Endothelial cell of umbilical vein (primary cell): ENCODE data around the gene WDR7. TPM values are rescaled to one million over a fixed set of nuclear protein-coding genes. Genes with fewer than 3 reads are reported as not detected.

ENCODE experiments used
- BruUV-seq: library from RNA; stranded (reverse); fragments of 400-500 nt; replicated peaks from 2 replicates; lab custom pipeline; 2021; lab: Mats Ljungman, UMichigan
- CTCF ChIA-PET: fragments of 300-600, 350-600 bp; sonication (Branson Sonifier 250); formaldehyde crosslinking; loops from one replicate; lab custom pipeline; 2021; ENCODE audit warnings: antibody characterized with exemption, inconsistent platforms; lab: Charles Lee
- POLR2A ChIA-PET: fragments of 300-600, 350-600 bp; sonication (Branson Sonifier 250); formaldehyde crosslinking; loops from one replicate; lab custom pipeline; 2021; ENCODE audit warnings: antibody characterized with exemption, inconsistent platforms; lab: Charles Lee
- DNase-seq: peaks from one replicate; pipeline ENCODE4 v3.0.0-alpha.2; 2011; ENCODE audit warnings: low read depth, low spot score
- FAIRE-seq: peaks from 2 replicates; lab custom pipeline; 2011; peaks lifted over from hg19 to GRCh38; lab: Jason Lieb, UNC
- H2AFZ ChIP-seq: 2 replicates; pipeline ENCODE4 v1.6.0; 2012; ENCODE audit warnings: low read depth, low read length, control low read depth, inconsistent platforms
- H3K27ac ChIP-seq: 2 replicates; pipeline ENCODE4 v1.5.1; 2011; ENCODE audit warnings: low read depth, mild to moderate bottlenecking, control low read depth, low read length, moderate library complexity; ENCODE audit not compliant: insufficient read depth
- H3K27me3 ChIP-seq, 2 experiments: 2 replicates each; pipeline versions ENCODE4 v1.6.0 to v1.6.1; 2011; ENCODE audit warnings: low read length in 2 of 2, mixed read lengths in 1 of 2; ENCODE audit not compliant: control insufficient read depth in 2 of 2, insufficient read depth in 2 of 2
- H3K36me3 ChIP-seq, 2 experiments: 2 replicates in 1 of 2; 3 replicates in 1 of 2; pipeline ENCODE4 v1.5.1; 2011; ENCODE audit warnings: low read length in 2 of 2, mild to moderate bottlenecking in 1 of 2, moderate library complexity in 1 of 2; ENCODE audit not compliant: control insufficient read depth in 2 of 2, insufficient read depth in 2 of 2; ENCODE audit errors: extremely low read depth in 1 of 2
- H3K4me1 ChIP-seq: 3 replicates; pipeline ENCODE4 v1.5.1; 2011; ENCODE audit warnings: mild to moderate bottlenecking, low read length; ENCODE audit not compliant: control insufficient read depth, insufficient read depth; ENCODE audit errors: extremely low read depth
- H3K4me2 ChIP-seq: 2 replicates; pipeline ENCODE4 v1.6.1; 2011; ENCODE audit warnings: low read length, control low read depth, mixed read lengths; ENCODE audit not compliant: insufficient read depth
- H3K4me3 ChIP-seq, 3 experiments: fragments of 200-600 bp in 1 of 3; sonication (generic), shearing (Covaris generic) in 1 of 3; replicated peaks in 1 of 3; 2 replicates each; pipeline ENCODE4 v1.5.1; 2011 to 2016; ENCODE audit warnings: control low read depth in 3 of 3, low read length in 3 of 3, mild to moderate bottlenecking in 2 of 3, inconsistent platforms in 1 of 3, low read depth in 1 of 3, moderate library complexity in 1 of 3; ENCODE audit not compliant: insufficient read depth in 1 of 3
- H3K79me2 ChIP-seq: 2 replicates; pipeline ENCODE4 v1.6.0; 2012; ENCODE audit warnings: low read length, inconsistent platforms; ENCODE audit not compliant: control insufficient read depth, insufficient read depth
- H3K9ac ChIP-seq: replicated peaks from 2 replicates; pipeline ENCODE3; 2011; ENCODE audit warnings: low read length, control low read depth; ENCODE audit not compliant: insufficient read depth; ENCODE audit errors: extremely low read depth
- H3K9me1 ChIP-seq: replicated peaks from 3 replicates; pipeline ENCODE4 v1.6.0; 2011; ENCODE audit warnings: mild to moderate bottlenecking, low read length; ENCODE audit not compliant: control insufficient read depth, insufficient read depth; ENCODE audit errors: extremely low read depth
- H3K9me3 ChIP-seq: replicated peaks from 2 replicates; pipeline ENCODE4 v1.5.1; 2012; ENCODE audit warnings: low read length, inconsistent platforms; ENCODE audit not compliant: control insufficient read depth, insufficient read depth
- H4K20me1 ChIP-seq: replicated peaks from 2 replicates; pipeline ENCODE3; 2011; ENCODE audit warnings: mild to moderate bottlenecking, low read length; ENCODE audit not compliant: control insufficient read depth, insufficient read depth; ENCODE audit errors: extremely low read depth
- EZH2 ChIP-seq: IDR thresholded peaks from 2 replicates; pipeline ENCODE4 v1.6.1; 2012; ENCODE audit warnings: borderline replicate concordance, low read depth, mild to moderate bottlenecking, moderate library complexity, low read length, inconsistent platforms; ENCODE audit not compliant: severe bottlenecking
- FOS ChIP-seq: IDR thresholded peaks from 2 replicates; pipeline ENCODE4 v1.6.1; 2011; ENCODE audit warnings: mild to moderate bottlenecking, low read length, moderate library complexity, borderline replicate concordance; ENCODE audit not compliant: insufficient read depth
- GATA2 ChIP-seq: IDR thresholded peaks from 2 replicates; pipeline ENCODE4 v1.7.0; 2011; ENCODE audit warnings: low read depth, mild to moderate bottlenecking, moderate library complexity, mixed read lengths, low read length; ENCODE audit not compliant: insufficient read length, insufficient read depth
- JUN ChIP-seq: IDR thresholded peaks from 2 replicates; pipeline ENCODE4 v1.6.1; 2011; ENCODE audit warnings: borderline replicate concordance, low read depth; ENCODE audit not compliant: insufficient read length, insufficient read depth
- MYC ChIP-seq: IDR thresholded peaks from one replicate; pipeline ENCODE4 v1.6.1; 2011; ENCODE audit warnings: mild to moderate bottlenecking, low read depth, low read length
- POLR2A ChIP-seq: IDR thresholded peaks from 2 replicates; pipeline ENCODE4 v1.6.1; 2012; ENCODE audit warnings: low read depth, mild to moderate bottlenecking, control low read depth, low read length
- POLR2AphosphoS5 ChIP-seq: IDR thresholded peaks from 2 replicates; pipeline ENCODE4 v1.6.1; 2012; ENCODE audit warnings: low read depth, mild to moderate bottlenecking, control low read depth, low read length, moderate library complexity; ENCODE audit not compliant: insufficient read depth
- dilution Hi-C: fragments of 300-500 bp; cut with MboI; formaldehyde crosslinking; loops from one replicate; pipeline ENCODE4 v1.15.0; 2019; ENCODE audit warnings: low sequenced_read_pairs; ENCODE audit not compliant: extremely low pct_ligation_motif_present
- intact Hi-C: fragments of 100-400 bp; cut with micrococcal nuclease; formaldehyde crosslinking; loops from one replicate; pipeline ENCODE4 v1.10.0; 2022
- polyA plus RNA-seq, 4 experiments: library from polyadenylated mRNA; depleted of rRNA in 3 of 4; stranded (reverse) in 3 of 4; unstranded in 1 of 4; fragments of >200 nt; gene quantifications; 2 replicates each; pipeline versions ENCODE4 v1.2.1 to v1.2.3, GENCODE V29; 2011 to 2012; ENCODE audit warnings: missing spikeins in 1 of 4
- total RNA-seq: library from RNA; stranded (reverse); gene quantifications from 2 replicates; pipeline ENCODE4 v1.2.3, GENCODE V29; 2021
- TF ChIP-seq, protein P1 (sequence below), 2 donors: IDR thresholded peaks; 1 replicate in 1 of 2; 2 replicates in 1 of 2; pipeline ENCODE4 v1.5.1; 2011; ENCODE audit warnings: low read length in 2 of 2, mild to moderate bottlenecking in 2 of 2, moderate library complexity in 2 of 2, control low read depth in 1 of 2, inconsistent platforms in 1 of 2, low read depth in 1 of 2; ENCODE audit not compliant: insufficient read depth in 1 of 2; ENCODE audit errors: extremely low read depth in 1 of 2
- TF ChIP-seq, protein P2 (sequence below): IDR thresholded peaks from 2 replicates; pipeline ENCODE4 v1.6.1; 2011; ENCODE audit not compliant: insufficient read depth, insufficient read length

The WDR7 gene
- total and polyA plus RNA-seq, 2 donors (not counting 3 experiments of a cell fraction or from before 2014, with no cell fraction given) = 5.9 to 19.0 TPM

DNA sequence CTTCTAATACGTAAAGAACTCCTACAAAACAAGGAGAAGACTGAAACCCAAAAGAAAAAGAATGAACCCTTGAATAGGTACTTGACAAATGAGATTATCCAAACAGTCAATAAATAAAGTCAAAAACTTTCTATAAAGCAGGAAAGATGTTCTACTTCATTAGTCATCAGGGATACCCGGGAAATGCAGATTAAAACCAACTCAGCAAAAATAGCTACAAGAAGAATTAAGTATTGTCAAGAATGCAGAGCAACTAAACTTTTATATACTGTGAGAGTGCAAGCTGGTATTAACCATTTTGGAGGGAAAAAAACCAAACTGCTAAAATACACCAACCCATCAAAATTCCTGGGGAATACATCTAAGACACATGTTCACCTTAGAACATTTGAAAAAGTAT, 23.2 kb upstream of the WDR7 start:
- no peak for DNase-seq
- no peak overlapping the region for H3K27ac ChIP-seq
- intact Hi-C loops = no loop called here
- no TSS peak for BruUV-seq
- no peak overlapping the region for H2AFZ ChIP-seq
- H3K9me1 ChIP-seq = no peaks in the 10 kb centered on the region
- POLR2A ChIA-PET = no interaction called here
- H3K9ac ChIP-seq = no peak overlapping the region
- H4K20me1 ChIP-seq = peaks cover 8% of the 10 kb centered on the region
- H3K79me2 ChIP-seq = peaks cover 80% of the 10 kb centered on the region
- no peak for FAIRE-seq
- no peaks in the 10 kb centered on the region for H3K27me3 ChIP-seq
- no peaks in the 10 kb centered on the region for H3K9me3 ChIP-seq
- no peak for TF ChIP-seq FOS
- TF ChIP-seq, protein P1, sequence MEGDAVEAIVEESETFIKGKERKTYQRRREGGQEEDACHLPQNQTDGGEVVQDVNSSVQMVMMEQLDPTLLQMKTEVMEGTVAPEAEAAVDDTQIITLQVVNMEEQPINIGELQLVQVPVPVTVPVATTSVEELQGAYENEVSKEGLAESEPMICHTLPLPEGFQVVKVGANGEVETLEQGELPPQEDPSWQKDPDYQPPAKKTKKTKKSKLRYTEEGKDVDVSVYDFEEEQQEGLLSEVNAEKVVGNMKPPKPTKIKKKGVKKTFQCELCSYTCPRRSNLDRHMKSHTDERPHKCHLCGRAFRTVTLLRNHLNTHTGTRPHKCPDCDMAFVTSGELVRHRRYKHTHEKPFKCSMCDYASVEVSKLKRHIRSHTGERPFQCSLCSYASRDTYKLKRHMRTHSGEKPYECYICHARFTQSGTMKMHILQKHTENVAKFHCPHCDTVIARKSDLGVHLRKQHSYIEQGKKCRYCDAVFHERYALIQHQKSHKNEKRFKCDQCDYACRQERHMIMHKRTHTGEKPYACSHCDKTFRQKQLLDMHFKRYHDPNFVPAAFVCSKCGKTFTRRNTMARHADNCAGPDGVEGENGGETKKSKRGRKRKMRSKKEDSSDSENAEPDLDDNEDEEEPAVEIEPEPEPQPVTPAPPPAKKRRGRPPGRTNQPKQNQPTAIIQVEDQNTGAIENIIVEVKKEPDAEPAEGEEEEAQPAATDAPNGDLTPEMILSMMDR (IDR thresholded peaks at IDR 0.05; ENCODE audit: extremely low read depth in 1 of 2, insufficient read depth in 1 of 2, low read depth in 1 of 2, low read length in 2 of 2) = no peak
- TF ChIP-seq POLR2A = no peak
- TF ChIP-seq, protein P2, sequence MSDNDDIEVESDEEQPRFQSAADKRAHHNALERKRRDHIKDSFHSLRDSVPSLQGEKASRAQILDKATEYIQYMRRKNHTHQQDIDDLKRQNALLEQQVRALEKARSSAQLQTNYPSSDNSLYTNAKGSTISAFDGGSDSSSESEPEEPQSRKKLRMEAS = no peak
- TF ChIP-seq GATA2 = no peak
- no peak for TF ChIP-seq JUN
- TF ChIP-seq MYC = no peak
- no peak for TF ChIP-seq POLR2AphosphoS5
- no peak for TF ChIP-seq EZH2
- dilution Hi-C loops = no loop called here
- H3K4me1 ChIP-seq = no peaks in the 10 kb centered on the region
- CTCF ChIA-PET = no interaction called here
- H3K4me3 ChIP-seq = no peak overlapping the region
- peaks cover 0 to 3% of the 10 kb centered on the region in 2 experiments for H3K36me3 ChIP-seq
- no peak overlapping the region for H3K4me2 ChIP-seq
